HG03139 (cell line): ENCODE results near the gene RUNDC1.
"Not testable (repeated sequence)": the region's sequence is repeated elsewhere in the genome, so short reads cannot be mapped to it uniquely, and the experiment has no call there.

ENCODE experiments used
- ATAC-seq: cut with Tn5 transposase; IDR thresholded peaks from one replicate; pipeline ENCODE4 v1.9.1; 2021; ENCODE audit not compliant: unreplicated experiment

Gene RUNDC1

GRCh38 chr17:42980274-42980765 lies at the start of gene RUNDC1:
TSS of gene RUNDC1 (plus strand) at chr17:42980565. CDS start at chr17:42980577, 12 bp downstream.
- ATAC-seq, result peak; percentile 59

- ATAC-seq, result no peak
Measured at GRCh38 chr17:42937712-42938596, 42.4 kb upstream of the RUNDC1 start.

- ATAC-seq, result no peak
Measured at GRCh38 chr17:42944211-42944610, 36.2 kb upstream of the RUNDC1 start.

- ATAC-seq, result no peak
Measured at GRCh38 chr17:42946812-42947211, 33.6 kb upstream of the RUNDC1 start.

GRCh38 chr17:42950044-42950783 lies 30.2 kb upstream of the RUNDC1 start:
- ATAC-seq, result no peak

GRCh38 chr17:42953669-42954068 lies 26.7 kb upstream of the RUNDC1 start:
- ATAC-seq, result no peak

GRCh38 chr17:42964161-42964932 lies 16.0 kb upstream of the RUNDC1 start, which contains the start of gene AARSD1:
TSS of gene AARSD1 (minus strand) at chr17:42964454. CDS start at chr17:42964440, 14 bp downstream.
- peak; percentile 84 for ATAC-seq

- no peak for ATAC-seq
Measured at GRCh38 chr17:42967925-42968324, 12.4 kb upstream of the RUNDC1 start.

GRCh38 chr17:42969001-42969581 lies 11.3 kb upstream of the RUNDC1 start:
- ATAC-seq, result no peak

GRCh38 chr17:42971589-42971988 lies 8.8 kb upstream of the RUNDC1 start:
- ATAC-seq, result no peak

- not testable (repeated sequence) for ATAC-seq
Measured at GRCh38 chr17:42973323-42973722, 7.0 kb upstream of the RUNDC1 start.

- ATAC-seq, result no peak
Measured at GRCh38 chr17:42975265-42975664, 5.1 kb upstream of the RUNDC1 start.

- ATAC-seq, result not testable (repeated sequence)
Measured at GRCh38 chr17:42975701-42976100, 4.7 kb upstream of the RUNDC1 start.

- ATAC-seq, result no peak
Measured at GRCh38 chr17:42979511-42980273, 673 bp upstream of the RUNDC1 start, which contains the start of gene PTGES3L. TSS of gene PTGES3L (minus strand) at chr17:42980080. CDS start at chr17:42980053, 27 bp downstream.

- ATAC-seq, result peak; percentile 38
Measured at GRCh38 chr17:42980766-42981397, 517 bp downstream of the RUNDC1 start.

GRCh38 chr17:42982266-42982665 lies 1.9 kb downstream of the RUNDC1 start:
- ATAC-seq, result no peak

- ATAC-seq, result no peak
Measured at GRCh38 chr17:42985225-42985624, 4.9 kb downstream of the RUNDC1 start.

GRCh38 chr17:42989141-42989540 lies 8.8 kb downstream of the RUNDC1 start:
- no peak for ATAC-seq
